HG03520 (cell line): Measurements from ENCODE around the gene LEMD1.

Experiments used
- ATAC-seq: cut with Tn5 transposase; IDR thresholded peaks from one replicate; pipeline ENCODE4 v1.9.1; 2021; ENCODE audit warnings: mild to moderate bottlenecking, moderate library complexity; ENCODE audit not compliant: unreplicated experiment

Gene LEMD1

DNA sequence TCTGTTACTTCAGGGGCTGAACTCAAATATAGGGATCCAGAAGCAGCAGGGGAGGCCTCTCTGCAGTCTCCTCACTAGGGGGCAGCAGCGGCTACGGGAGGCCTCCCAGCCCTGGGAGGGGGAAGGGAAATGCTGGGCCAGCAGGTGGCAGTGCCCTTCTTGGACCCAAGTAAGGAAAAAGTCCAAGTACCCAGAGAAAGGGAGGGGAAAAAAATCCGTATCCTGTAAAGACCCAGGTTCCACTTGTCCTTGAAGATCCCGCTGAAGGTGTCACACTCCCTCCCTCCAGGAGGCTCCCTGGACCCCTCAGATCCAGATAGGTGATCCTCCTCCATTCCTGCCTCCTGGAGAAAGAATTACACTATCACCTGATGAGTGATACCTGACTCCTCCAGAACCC lies 86.2 kb downstream of the LEMD1 start:
- ATAC-seq: no peak

DNA sequence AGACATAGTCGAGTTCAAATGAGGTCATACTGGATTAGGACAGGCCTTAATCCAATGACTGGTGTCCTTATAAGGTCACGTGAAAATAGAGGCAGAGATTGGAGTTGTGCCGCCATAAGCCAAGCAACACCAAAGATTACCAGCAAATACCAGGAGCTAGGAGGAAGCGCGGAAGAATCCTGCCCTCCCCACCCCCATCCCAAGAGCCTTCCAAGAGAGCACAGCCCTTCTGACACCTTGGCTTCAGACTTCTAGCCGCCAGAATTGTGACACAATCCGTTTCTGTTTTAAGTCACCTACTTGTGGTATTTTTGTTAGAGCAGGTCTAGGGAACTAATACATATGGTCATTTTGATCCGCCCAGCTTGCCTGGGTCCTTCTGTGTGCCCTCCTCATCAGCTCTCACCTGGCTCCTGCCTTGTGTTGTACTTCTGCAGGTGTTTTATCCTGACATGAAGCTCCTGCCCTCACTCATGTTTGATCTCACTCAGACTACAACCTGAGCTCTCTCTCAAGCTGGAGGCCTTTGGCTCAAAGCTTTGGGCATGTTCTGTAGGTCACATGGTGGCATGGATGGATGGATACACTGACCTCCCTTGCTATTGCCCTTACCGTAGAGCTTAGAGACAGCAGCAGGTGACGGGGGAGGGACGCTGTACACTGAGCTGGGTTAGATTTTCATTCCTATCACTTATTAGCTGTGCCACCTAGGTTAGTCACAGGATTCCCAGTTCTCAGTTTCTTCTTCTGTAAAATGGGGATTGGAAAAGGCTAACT lies 89.7 kb downstream of the LEMD1 start:
- ATAC-seq: no peak
